H1 (cell line): Measurements from ENCODE around the gene NKAIN4. TPM values are rescaled to one million over a fixed set of nuclear protein-coding genes. Genes with fewer than 3 reads are reported as not detected.

ENCODE experiments used
- CTCF ChIA-PET: fragments of 300-600 bp; sonication (Branson Sonifier 250); formaldehyde crosslinking; loops from one replicate; lab custom pipeline; 2021; ENCODE audit not compliant: partially characterized antibody; lab: Charles Lee
- POLR2A ChIA-PET: fragments of 300-600 bp; sonication (Branson Sonifier 250); formaldehyde crosslinking; loops from one replicate; lab custom pipeline; 2021; ENCODE audit warnings: inconsistent platforms; ENCODE audit not compliant: partially characterized antibody; lab: Charles Lee
- DNase-seq, 2 experiments: peaks; one replicate each; pipeline versions ENCODE4 v3.0.0 to v3.0.0-alpha.2; 2010 to 2022; ENCODE audit warnings: low spot score in 2 of 2, low read depth in 1 of 2, mixed read lengths in 1 of 2
- FAIRE-seq: peaks from 2 replicates; lab custom pipeline; 2011; peaks lifted over from hg19 to GRCh38; lab: Jason Lieb, UNC
- H2AFZ ChIP-seq: 2 replicates; pipeline ENCODE4 v1.8.1; 2012; ENCODE audit warnings: low read length, inconsistent platforms
- H2AK5ac ChIP-seq: 2 replicates; pipeline ENCODE4 v1.6.1; 2013; ENCODE audit warnings: low read depth, low read length
- H2BK120ac ChIP-seq: replicated peaks from 2 replicates; pipeline ENCODE3; 2013; ENCODE audit warnings: low read depth, low read length, inconsistent platforms
- H2BK12ac ChIP-seq: 2 replicates; pipeline ENCODE4 v1.6.1; 2013; ENCODE audit warnings: low read depth, low read length
- H2BK15ac ChIP-seq: 2 replicates; pipeline ENCODE4 v1.6.1; 2013; ENCODE audit warnings: low read length
- H2BK20ac ChIP-seq: 2 replicates; pipeline ENCODE4 v1.6.1; 2013; ENCODE audit warnings: low read length
- H2BK5ac ChIP-seq: 2 replicates; pipeline ENCODE4 v1.6.1; 2013; ENCODE audit warnings: low read depth, low read length
- H3K14ac ChIP-seq: 2 replicates; pipeline ENCODE4 v1.6.1; 2013; ENCODE audit warnings: inconsistent platforms; ENCODE audit not compliant: insufficient read length
- H3K18ac ChIP-seq: 2 replicates; pipeline ENCODE4 v1.6.1; 2013; ENCODE audit warnings: low read length; ENCODE audit errors: extremely low read depth
- H3K23ac ChIP-seq: 2 replicates; pipeline ENCODE4 v1.6.1; 2013; ENCODE audit warnings: inconsistent platforms; ENCODE audit not compliant: insufficient read length
- H3K23me2 ChIP-seq: 2 replicates; pipeline ENCODE4 v1.6.1; 2013; ENCODE audit warnings: low read depth, low read length
- H3K27ac ChIP-seq: 2 replicates; pipeline ENCODE4 v1.6.1; 2011; ENCODE audit warnings: low read depth, low read length, inconsistent platforms
- H3K27me3 ChIP-seq, 4 experiments: replicated peaks in 1 of 4; 1 replicate in 1 of 4; 2 replicates in 3 of 4; pipeline versions ENCODE4 v1.6.1 to v1.8.1; 2011 to 2013; ENCODE audit warnings: low read length in 3 of 4, mild to moderate bottlenecking in 3 of 4, inconsistent platforms in 2 of 4, mixed read lengths in 2 of 4, moderate library complexity in 1 of 4; ENCODE audit not compliant: control insufficient read depth in 3 of 4, insufficient read depth in 3 of 4; ENCODE audit errors: extremely low read depth in 1 of 4
- H3K36me3 ChIP-seq, 4 experiments: 2 replicates each; pipeline versions ENCODE4 v1.6.1 to v1.8.1; 2011 to 2013; ENCODE audit warnings: mild to moderate bottlenecking in 4 of 4, low read length in 3 of 4, moderate library complexity in 2 of 4, control low read depth in 1 of 4, inconsistent platforms in 1 of 4; ENCODE audit not compliant: insufficient read depth in 4 of 4, control insufficient read depth in 2 of 4
- H3K4ac ChIP-seq: replicated peaks from 2 replicates; pipeline ENCODE3; 2013; ENCODE audit warnings: low read length, low read depth, mixed read lengths, inconsistent platforms; ENCODE audit not compliant: insufficient read length
- H3K4me1 ChIP-seq, 4 experiments: replicated peaks in 1 of 4; 1 replicate in 1 of 4; 2 replicates in 3 of 4; pipeline versions ENCODE4 v1.6.1 to v1.8.1; 2011 to 2013; ENCODE audit warnings: low read length in 3 of 4, inconsistent platforms in 2 of 4, mixed read lengths in 1 of 4; ENCODE audit not compliant: insufficient read depth in 4 of 4, control insufficient read depth in 3 of 4
- H3K4me2 ChIP-seq, 2 experiments: 2 replicates each; pipeline versions ENCODE4 v1.6.1 to v1.8.1; 2011 to 2013; ENCODE audit warnings: low read depth in 2 of 2, low read length in 2 of 2, control low read depth in 1 of 2, inconsistent platforms in 1 of 2, mild to moderate bottlenecking in 1 of 2; ENCODE audit not compliant: insufficient read depth in 1 of 2
- H3K4me3 ChIP-seq, 4 experiments: fragments of 200-600, 300-600 bp in 1 of 4; sonication (generic), shearing (Covaris generic), sonication (Bioruptor Twin) in 1 of 4; 2 replicates each; pipeline versions ENCODE4 v1.5.1 to v1.8.1; 2011 to 2016; ENCODE audit warnings: low read length in 4 of 4, low read depth in 3 of 4, control low read depth in 2 of 4, inconsistent platforms in 2 of 4, mild to moderate bottlenecking in 2 of 4, mixed read lengths in 1 of 4, moderate library complexity in 1 of 4; ENCODE audit not compliant: insufficient read depth in 2 of 4; ENCODE audit errors: extremely low read depth in 1 of 4
- H3K56ac ChIP-seq: replicated peaks from 2 replicates; pipeline ENCODE3; 2013; ENCODE audit warnings: low read depth, mild to moderate bottlenecking, mixed read lengths, low read length, inconsistent platforms; ENCODE audit not compliant: insufficient read length
- H3K79me1 ChIP-seq: 2 replicates; pipeline ENCODE4 v1.6.1; 2013; ENCODE audit warnings: low read depth, low read length, control low read depth
- H3K79me2 ChIP-seq, 2 experiments: 2 replicates each; pipeline versions ENCODE4 v1.6.1 to v1.8.1; 2012 to 2013; ENCODE audit warnings: low read length in 2 of 2, mild to moderate bottlenecking in 2 of 2, inconsistent platforms in 1 of 2; ENCODE audit not compliant: insufficient read depth in 2 of 2, control insufficient read depth in 1 of 2
- H3K9ac ChIP-seq, 4 experiments: replicated peaks in 1 of 4; 1 replicate in 1 of 4; 2 replicates in 3 of 4; pipeline versions ENCODE4 v1.6.1 to v1.8.1; 2011 to 2013; ENCODE audit warnings: low read depth in 3 of 4, low read length in 3 of 4, control low read depth in 2 of 4, mild to moderate bottlenecking in 2 of 4, moderate library complexity in 2 of 4, inconsistent platforms in 1 of 4; ENCODE audit errors: extremely low read depth in 1 of 4
- H3K9me3 ChIP-seq, 2 experiments: 2 replicates each; pipeline versions ENCODE4 v1.6.1 to v1.8.1; 2012 to 2013; ENCODE audit warnings: mild to moderate bottlenecking in 2 of 2, moderate library complexity in 2 of 2, control low read depth in 1 of 2, inconsistent platforms in 1 of 2, low read depth in 1 of 2, low read length in 1 of 2, mixed read lengths in 1 of 2; ENCODE audit not compliant: insufficient read depth in 2 of 2
- H4K20me1 ChIP-seq, 2 experiments: replicated peaks in 1 of 2; 2 replicates each; pipeline versions ENCODE3 to v1.8.1; 2011 to 2013; ENCODE audit warnings: inconsistent platforms in 2 of 2, low read length in 2 of 2, mild to moderate bottlenecking in 1 of 2; ENCODE audit not compliant: insufficient read depth in 2 of 2, control insufficient read depth in 1 of 2
- H4K5ac ChIP-seq: 2 replicates; pipeline ENCODE4 v1.6.1; 2013; ENCODE audit warnings: low read length, low read depth, mixed read lengths, inconsistent platforms; ENCODE audit not compliant: insufficient read length
- H4K8ac ChIP-seq: 2 replicates; pipeline ENCODE4 v1.8.0; 2013; ENCODE audit warnings: mild to moderate bottlenecking, moderate library complexity, low read length, inconsistent platforms; ENCODE audit not compliant: insufficient read depth; ENCODE audit errors: extremely low read depth
- H4K91ac ChIP-seq: replicated peaks from 2 replicates; pipeline ENCODE3; 2013; ENCODE audit warnings: low read length, mixed read lengths, inconsistent platforms; ENCODE audit not compliant: insufficient read length
- SP4 ChIP-seq: IDR thresholded peaks from 2 replicates; pipeline ENCODE4 v1.6.1; 2012; ENCODE audit warnings: low read length, inconsistent platforms
- WGBS, 2 experiments: shearing (Covaris generic) in 1 of 2; methylation state at CpG; one replicate each; pipeline versions ENCODE4 v1.1.6 to v1.1.7; 2013 to 2015; ENCODE audit warnings: low lambda C conversion rate in 2 of 2, mixed read lengths in 2 of 2, inconsistent platforms in 1 of 2, low coverage in 1 of 2, missing lambda C conversion rate in 1 of 2; ENCODE audit not compliant: insufficient replicate concordance in 2 of 2, insufficient coverage in 1 of 2, insufficient read length in 1 of 2; ENCODE audit errors: extremely low coverage in 1 of 2, missing lambda C conversion rate in 1 of 2; 5-methylcytosine and 5-hydroxymethylcytosine counted together
- polyA plus RNA-seq, 7 experiments: library from polyadenylated mRNA; depleted of rRNA in 3 of 7; stranded (reverse) in 5 of 7; unstranded in 2 of 7; fragments of >200 nt in 5 of 7; fragments of 200-250 nt in 2 of 7; gene quantifications; 1 replicate in 5 of 7; 2 replicates in 1 of 7; 4 replicates in 1 of 7; pipeline versions ENCODE4 v1.2.1 to v1.2.3, GENCODE V29; 2011 to 2013; ENCODE audit warnings: missing spikeins in 2 of 7, mixed read lengths in 2 of 7
- total RNA-seq: library from RNA; stranded (reverse); fragmentation: NEBNext Ultra II Directional; extraction: Animal tissue kit (Norgen Biotek cat#: 25700); gene quantifications from 2 replicates; pipeline ENCODE4 v1.2.1, GENCODE V29; 2021

The NKAIN4 gene
- total and polyA plus RNA-seq, 2 of the 8 experiments (the other 6 are each of a cell fraction or from before 2014, with no cell fraction given), result 6.9 to 17.0 TPM

GRCh38 chr20:63257629-63258028, 3.4 kb upstream of the NKAIN4 start:
- POLR2A ChIA-PET, result interaction anchor here (1.0 to 1.6 kb wide), 2 partner anchors 23 to 38 kb away, joined by 3 to 4 read pairs; no protein-coding TSS in a partner anchor
- CTCF ChIA-PET, result interaction anchor here (0.8 to 4.1 kb wide), 4 partner anchors 24 to 120 kb away, joined by 3 to 40 read pairs (median 20); no protein-coding TSS in a partner anchor
- Histone ChIP-seq H3K18ac (no peak overlapping the region), H2BK5ac (no peak overlapping the region; the same call in 1 of the 2 replicates), H3K79me2 (no peaks in the 10 kb centered on the region), H4K5ac (no peak overlapping the region), H3K27ac (no peak overlapping the region), H3K4me2 (no peak overlapping the region), H2AFZ (no peak overlapping the region), H3K56ac (no peak overlapping the region), H3K27me3 (peaks cover 4 to 41% (median 30%) of the 10 kb centered on the region in 4 experiments), H3K9ac (no peak overlapping the region), H2BK12ac (peak overlapping the region; percentile 93; the same call in 1 of the 2 replicates), H4K91ac (no peak overlapping the region)
- 91% methylated on average over 12 of the region's 13 CpGs; no CpG with 5 or more reads in 1 of the 2 experiments for WGBS, 2 experiments
- TF ChIP-seq SP4, result no peak
- TF ChIP-seq, all 59 proteins: peak for 0
- no peak for FAIRE-seq
- peak overlapping the region; percentile 91 for H2AK5ac ChIP-seq
- peak overlapping the region; percentile 72; the same call in 1 of the 2 replicates for H2BK15ac ChIP-seq
- H3K23me2 ChIP-seq, result peaks cover 13% of the 10 kb centered on the region; the same call in 1 of the 2 replicates
- no peak overlapping the region for H2BK120ac ChIP-seq
- no peak overlapping the region; the same call in 1 of the 2 replicates for H4K8ac ChIP-seq
- H3K4me3 ChIP-seq, result no peak overlapping the region
- no peak overlapping the region for H2BK20ac ChIP-seq
- H3K23ac ChIP-seq, result no peak overlapping the region
- H3K9me3 ChIP-seq, result no peaks in the 10 kb centered on the region
- no peaks in the 10 kb centered on the region; the same call in 1 of the 2 replicates for H3K79me1 ChIP-seq
- peaks cover 2 to 18% (median 15%) of the 10 kb centered on the region in 4 experiments for H3K4me1 ChIP-seq
- no peaks in the 10 kb centered on the region; a peak in 1 of 8 replicates for H3K36me3 ChIP-seq
- H3K14ac ChIP-seq, result no peak overlapping the region
- H4K20me1 ChIP-seq, result peaks cover 0 to 4% of the 10 kb centered on the region in 2 experiments
- DNase-seq, result no peak
- no peak overlapping the region for H3K4ac ChIP-seq
